Neural cell (in vitro differentiated cells): Measurements from ENCODE around the gene GPR63. TPM values are rescaled to one million over a fixed set of nuclear protein-coding genes. Genes with fewer than 3 reads are reported as not detected.

Experiments
- H2AFZ ChIP-seq: fragments of 200-600, 300-800 bp; sonication (generic), shearing (Covaris generic); 2 replicates; pipeline ENCODE4 v1.6.0; 2014; ENCODE audit warnings: low read depth, mild to moderate bottlenecking, antibody characterized with exemption, low read length, moderate library complexity
- H3F3A ChIP-seq: fragments of 200-600 bp; shearing (Covaris generic); 2 replicates; pipeline ENCODE4 v1.6.1; 2016; ENCODE audit warnings: mild to moderate bottlenecking, moderate library complexity, mixed read lengths, antibody characterized with exemption, low read length; ENCODE audit not compliant: insufficient read depth, poor library complexity, severe bottlenecking
- H3K27ac ChIP-seq: fragments of 200-600, 300-800 bp; sonication (generic), shearing (Covaris generic); 2 replicates; pipeline ENCODE4 v1.5.1; 2014; ENCODE audit warnings: mild to moderate bottlenecking, low read length, moderate library complexity
- H3K27me3 ChIP-seq: fragments of 300-800, 200-600 bp; sonication (generic), shearing (Covaris generic); 2 replicates; pipeline ENCODE4 v1.6.0; 2014; ENCODE audit warnings: mild to moderate bottlenecking, low read depth, low read length, moderate library complexity; ENCODE audit not compliant: insufficient read depth
- H3K36me3 ChIP-seq: fragments of 300-800, 200-600 bp; sonication (generic), shearing (Covaris generic); 2 replicates; pipeline ENCODE4 v1.5.1; 2014; ENCODE audit warnings: mild to moderate bottlenecking, antibody characterized with exemption, low read length, moderate library complexity; ENCODE audit not compliant: insufficient read depth
- H3K4me2 ChIP-seq: fragments of 300-800, 200-600 bp; sonication (generic), shearing (Covaris generic); 2 replicates; pipeline ENCODE4 v1.6.0; 2014; ENCODE audit warnings: mild to moderate bottlenecking, low read length
- H3K4me3 ChIP-seq: fragments of 300-800, 200-600 bp; sonication (generic), shearing (Covaris generic); 2 replicates; pipeline ENCODE4 v1.5.1; 2014; ENCODE audit warnings: mild to moderate bottlenecking, low read length, moderate library complexity
- H3K79me2 ChIP-seq: fragments of 200-600 bp; shearing (Covaris generic); replicated peaks from 2 replicates; pipeline ENCODE4 v1.6.0; 2014; ENCODE audit warnings: mild to moderate bottlenecking, low read length, moderate library complexity; ENCODE audit not compliant: insufficient read depth
- H3K9ac ChIP-seq: fragments of 300-800, 200-600 bp; sonication (generic), shearing (Covaris generic); 2 replicates; pipeline ENCODE4 v1.6.1; 2016; ENCODE audit warnings: mild to moderate bottlenecking, low read length, mixed read lengths
- H3K9me2 ChIP-seq: fragments of 200-600 bp; shearing (Covaris generic); 2 replicates; pipeline ENCODE4 v1.6.1; 2016; ENCODE audit warnings: mild to moderate bottlenecking, low read length, mixed read lengths; ENCODE audit not compliant: insufficient read depth
- H3K9me3 ChIP-seq: fragments of 200-600, 300-800 bp; sonication (generic), shearing (Covaris generic); 2 replicates; pipeline ENCODE4 v1.6.1; 2016; ENCODE audit warnings: mild to moderate bottlenecking, mixed run types, low read length, moderate library complexity, mixed read lengths
- H4K20me1 ChIP-seq: fragments of 200-600 bp; shearing (Covaris generic); 2 replicates; pipeline ENCODE4 v1.6.1; 2016; ENCODE audit warnings: mild to moderate bottlenecking, mixed run types; ENCODE audit not compliant: insufficient read depth
- CTCF ChIP-seq: fragments of 450-650 bp; IDR thresholded peaks from 2 replicates; pipeline ENCODE4 v1.5.1; 2014; ENCODE audit warnings: antibody characterized with exemption, mild to moderate bottlenecking, moderate library complexity; ENCODE audit not compliant: poor library complexity, severe bottlenecking
- EP300 ChIP-seq: fragments of 450-650 bp; conservative IDR thresholded peaks from 2 replicates; pipeline ENCODE4 v1.6.1; 2014; ENCODE audit warnings: antibody characterized with exemption, mild to moderate bottlenecking, moderate library complexity; ENCODE audit not compliant: poor library complexity, severe bottlenecking
- EZH2 ChIP-seq: fragments of 200-600, 300-800 bp; shearing (Covaris generic), sonication (generic); IDR thresholded peaks from 2 replicates; pipeline ENCODE4 v1.6.1; 2014; ENCODE audit warnings: antibody characterized with exemption, low read length, borderline replicate concordance, mild to moderate bottlenecking; ENCODE audit not compliant: insufficient read depth, poor library complexity, severe bottlenecking
- MXI1 ChIP-seq: fragments of 450-650 bp; conservative IDR thresholded peaks from 2 replicates; pipeline ENCODE4 v1.6.1; 2014; ENCODE audit warnings: antibody characterized with exemption, mild to moderate bottlenecking; ENCODE audit not compliant: poor library complexity, severe bottlenecking
- POLR2AphosphoS5 ChIP-seq: IDR thresholded peaks from 2 replicates; pipeline ENCODE4 v1.6.1; 2012
- RAD21 ChIP-seq: fragments of 450-650 bp; conservative IDR thresholded peaks from 2 replicates; pipeline ENCODE4 v1.6.1; 2014; ENCODE audit warnings: antibody characterized with exemption, mild to moderate bottlenecking, moderate library complexity
- REST ChIP-seq: IDR thresholded peaks from 2 replicates; pipeline ENCODE4 v1.6.1; 2012; ENCODE audit warnings: borderline replicate concordance
- SMC3 ChIP-seq: fragments of 450-650 bp; conservative IDR thresholded peaks from 2 replicates; pipeline ENCODE4 v1.6.1; 2014; ENCODE audit warnings: antibody characterized with exemption, mild to moderate bottlenecking, moderate library complexity; ENCODE audit not compliant: poor library complexity
- TAF1 ChIP-seq: IDR thresholded peaks from 2 replicates; pipeline ENCODE4 v1.6.1; 2012; ENCODE audit warnings: low read depth
- polyA plus RNA-seq: library from polyadenylated mRNA; depleted of rRNA; stranded (reverse); fragments of >200 nt; gene quantifications from 2 replicates; pipeline ENCODE4 v1.2.3, GENCODE V29; 2014

Gene GPR63
- polyA plus RNA-seq, 1 donor from 2014 or later: 1.6 TPM

- Histone ChIP-seq H3K9ac (no peak overlapping the region), H3K36me3 (no peaks in the 10 kb centered on the region), H3K27me3 (no peaks in the 10 kb centered on the region), H3K9me3 (no peaks in the 10 kb centered on the region), H3K4me2 (no peak overlapping the region), H3K9me2 (no peaks in the 10 kb centered on the region), H3F3A (no peaks in the 10 kb centered on the region), H3K4me3 (no peak overlapping the region), H4K20me1 (no peaks in the 10 kb centered on the region), H2AFZ (no peak overlapping the region), H3K27ac (no peak overlapping the region), H3K79me2 (no peaks in the 10 kb centered on the region)
- TF ChIP-seq RAD21 (no peak), POLR2AphosphoS5 (no peak), REST (no peak), CTCF (no peak), TAF1 (no peak), SMC3 (no peak)
Observed at GRCh38 chr6:96777113-96777512, 60.2 kb downstream of the GPR63 start.

GRCh38 chr6:96775727-96776400 lies 61.4 kb downstream of the GPR63 start:
- Histone ChIP-seq H3K27ac (no peak overlapping the region), H4K20me1 (no peaks in the 10 kb centered on the region), H3K9me2 (no peaks in the 10 kb centered on the region), H3K9me3 (no peaks in the 10 kb centered on the region), H3K79me2 (no peaks in the 10 kb centered on the region), H3K4me2 (no peak overlapping the region), H2AFZ (no peak overlapping the region), H3K9ac (no peak overlapping the region), H3K27me3 (no peaks in the 10 kb centered on the region), H3K36me3 (no peaks in the 10 kb centered on the region), H3F3A (no peaks in the 10 kb centered on the region), H3K4me3 (no peak overlapping the region)
- no peak for TF ChIP-seq RAD21
- TF ChIP-seq TAF1: no peak
- no peak for TF ChIP-seq CTCF
- no peak for TF ChIP-seq POLR2AphosphoS5
- no peak for TF ChIP-seq REST
- TF ChIP-seq EZH2: no peak
- no peak for TF ChIP-seq EP300
- no peak for TF ChIP-seq MXI1
- no peak for TF ChIP-seq SMC3
